Fibroblast of lung (primary cell): Measurements from ENCODE around the gene TMBIM6. TPM values are rescaled to one million over a fixed set of nuclear protein-coding genes. Genes with fewer than 3 reads are reported as not detected.

ENCODE experiments used
- DNase-seq, 2 donors: peaks; one replicate each; pipeline versions ENCODE4 v3.0.0 to v3.0.0-alpha.2; 2010; ENCODE audit warnings: low read depth in 2 of 2
- H2AFZ ChIP-seq: 2 replicates; pipeline ENCODE4 v1.5.1; 2012; ENCODE audit warnings: low read length, control low read depth, inconsistent platforms
- H3K27ac ChIP-seq: 2 replicates; pipeline ENCODE4 v1.5.1; 2011; ENCODE audit warnings: low read length, control low read depth; ENCODE audit not compliant: insufficient read depth
- H3K27me3 ChIP-seq: 2 replicates; pipeline ENCODE4 v1.5.1; 2011; ENCODE audit warnings: mild to moderate bottlenecking, low read length; ENCODE audit not compliant: control insufficient read depth, insufficient read depth
- H3K36me3 ChIP-seq: 2 replicates; pipeline ENCODE4 v1.5.1; 2011; ENCODE audit warnings: low read length; ENCODE audit not compliant: control insufficient read depth, insufficient read depth
- H3K4me1 ChIP-seq: 2 replicates; pipeline ENCODE4 v1.5.1; 2011; ENCODE audit warnings: low read length; ENCODE audit not compliant: control insufficient read depth, insufficient read depth; ENCODE audit errors: extremely low read depth
- H3K4me2 ChIP-seq: 2 replicates; pipeline ENCODE4 v1.5.1; 2011; ENCODE audit warnings: low read length, control low read depth; ENCODE audit not compliant: insufficient read depth; ENCODE audit errors: extremely low read depth
- H3K4me3 ChIP-seq, 4 experiments: fragments of 200-600 bp in 1 of 4; sonication (generic) in 1 of 4; replicated peaks in 1 of 4; 2 replicates each; pipeline ENCODE4 v1.5.1; 2011 to 2016; ENCODE audit warnings: low read length in 4 of 4, low read depth in 3 of 4, mild to moderate bottlenecking in 3 of 4, control low read depth in 2 of 4, inconsistent platforms in 1 of 4, mixed read lengths in 1 of 4; ENCODE audit not compliant: insufficient read depth in 1 of 4; ENCODE audit errors: control extremely low read depth in 1 of 4
- H3K79me2 ChIP-seq: 2 replicates; pipeline ENCODE4 v1.5.1; 2012; ENCODE audit warnings: mild to moderate bottlenecking, low read length, inconsistent platforms; ENCODE audit not compliant: control insufficient read depth, insufficient read depth
- H3K9ac ChIP-seq: 2 replicates; pipeline ENCODE4 v1.5.1; 2011; ENCODE audit warnings: mild to moderate bottlenecking, low read length, control low read depth; ENCODE audit not compliant: insufficient read depth
- H3K9me3 ChIP-seq: 2 replicates; pipeline ENCODE4 v1.5.1; 2012; ENCODE audit warnings: low read depth, low read length; ENCODE audit not compliant: control insufficient read depth, insufficient read depth
- H4K20me1 ChIP-seq: 2 replicates; pipeline ENCODE4 v1.5.1; 2011; ENCODE audit warnings: low read length; ENCODE audit not compliant: control insufficient read depth, insufficient read depth; ENCODE audit errors: extremely low read depth
- CTCF ChIP-seq, 2 donors: IDR thresholded peaks in 1 of 2; conservative IDR thresholded peaks in 1 of 2; 1 replicate in 1 of 2; 2 replicates in 1 of 2; pipeline ENCODE4 v1.5.1; 2011 to 2012; ENCODE audit warnings: low read length in 2 of 2, control low read depth in 1 of 2, inconsistent platforms in 1 of 2, low read depth in 1 of 2, mild to moderate bottlenecking in 1 of 2
- EZH2 ChIP-seq: IDR thresholded peaks from 2 replicates; pipeline ENCODE4 v1.5.1; 2012; ENCODE audit warnings: low read length, control low read depth, mild to moderate bottlenecking; ENCODE audit errors: missing control alignments
- polyA plus RNA-seq, 2 donors: library from polyadenylated mRNA; depleted of rRNA in 1 of 2; stranded (reverse) in 1 of 2; unstranded in 1 of 2; fragments of >200 nt; gene quantifications; 2 replicates each; pipeline ENCODE4 v1.2.1, GENCODE V29; 2011 to 2012; ENCODE audit warnings: missing spikeins in 1 of 2
- total RNA-seq: library from RNA; depleted of rRNA; stranded (reverse); fragments of >200 nt; gene quantifications from 2 replicates; pipeline ENCODE4 v1.2.1, GENCODE V29; 2014

Gene TMBIM6
- total and polyA plus RNA-seq, 2 donors (not counting 1 experiment from before 2014, with no cell fraction given), result 432 to 879 TPM

GRCh38 chr12:49783917-49784676, 42.7 kb downstream of the TMBIM6 start:
- no peaks in the 10 kb centered on the region for H3K9me3 ChIP-seq
- H2AFZ ChIP-seq, result no peak overlapping the region
- peak; percentile 70 to 96 for DNase-seq
- H3K9ac ChIP-seq, result no peak overlapping the region
- no peak overlapping the region for H3K4me2 ChIP-seq
- H3K79me2 ChIP-seq, result no peaks in the 10 kb centered on the region
- H3K4me1 ChIP-seq, result peaks cover 8% of the 10 kb centered on the region
- H4K20me1 ChIP-seq, result no peaks in the 10 kb centered on the region
- no peak overlapping the region for H3K4me3 ChIP-seq
- peaks cover 2% of the 10 kb centered on the region for H3K27me3 ChIP-seq
- no peaks in the 10 kb centered on the region for H3K36me3 ChIP-seq
- TF ChIP-seq CTCF (conservative IDR thresholded peaks at IDR 0.05 in 1 of 2, IDR thresholded peaks at IDR 0.05 in 1 of 2; ENCODE audit: low read depth in 1 of 2, low read length in 2 of 2) (no peak), EZH2 (no peak)
- H3K27ac ChIP-seq, result peak overlapping the region; percentile 51

- Histone ChIP-seq H3K27me3 (no peaks in the 10 kb centered on the region), H4K20me1 (no peaks in the 10 kb centered on the region), H3K4me2 (no peak overlapping the region), H3K9ac (no peak overlapping the region), H3K4me3 (no peak overlapping the region), H3K4me1 (peaks cover 8% of the 10 kb centered on the region), H3K36me3 (no peaks in the 10 kb centered on the region), H3K79me2 (no peaks in the 10 kb centered on the region), H3K9me3 (no peaks in the 10 kb centered on the region), H3K27ac (peak overlapping the region; percentile 5), H2AFZ (no peak overlapping the region)
- no peak for TF ChIP-seq CTCF (conservative IDR thresholded peaks at IDR 0.05 in 1 of 2, IDR thresholded peaks at IDR 0.05 in 1 of 2; ENCODE audit: low read depth in 1 of 2, low read length in 2 of 2)
- no peak for TF ChIP-seq EZH2
- peak; percentile 52 to 62 for DNase-seq
Observed at GRCh38 chr12:49784756-49785409, 43.5 kb downstream of the TMBIM6 start.

GRCh38 chr12:49787672-49788071, 46.3 kb downstream of the TMBIM6 start:
- Histone ChIP-seq H3K9me3 (no peaks in the 10 kb centered on the region), H3K4me1 (peaks cover 8% of the 10 kb centered on the region), H3K27ac (no peak overlapping the region), H3K27me3 (no peaks in the 10 kb centered on the region), H3K9ac (no peak overlapping the region), H3K4me3 (no peak overlapping the region), H3K4me2 (no peak overlapping the region), H4K20me1 (no peaks in the 10 kb centered on the region), H3K36me3 (peaks cover 2% of the 10 kb centered on the region), H2AFZ (no peak overlapping the region), H3K79me2 (no peaks in the 10 kb centered on the region)
- TF ChIP-seq CTCF (conservative IDR thresholded peaks at IDR 0.05 in 1 of 2, IDR thresholded peaks at IDR 0.05 in 1 of 2; ENCODE audit: low read depth in 1 of 2, low read length in 2 of 2) (no peak), EZH2 (no peak)
- DNase-seq, result no peak
